Measurements from ENCODE around the gene NFE2L3.
A peak's percentile ranks its signal among the peaks of the same experiment; 100 is the strongest.

- TF ChIP-seq POLR2A (IDR thresholded peaks at IDR 0.05): peak in 2 of 3 donors; percentile 17 to 26
- TF ChIP-seq, protein P1, sequence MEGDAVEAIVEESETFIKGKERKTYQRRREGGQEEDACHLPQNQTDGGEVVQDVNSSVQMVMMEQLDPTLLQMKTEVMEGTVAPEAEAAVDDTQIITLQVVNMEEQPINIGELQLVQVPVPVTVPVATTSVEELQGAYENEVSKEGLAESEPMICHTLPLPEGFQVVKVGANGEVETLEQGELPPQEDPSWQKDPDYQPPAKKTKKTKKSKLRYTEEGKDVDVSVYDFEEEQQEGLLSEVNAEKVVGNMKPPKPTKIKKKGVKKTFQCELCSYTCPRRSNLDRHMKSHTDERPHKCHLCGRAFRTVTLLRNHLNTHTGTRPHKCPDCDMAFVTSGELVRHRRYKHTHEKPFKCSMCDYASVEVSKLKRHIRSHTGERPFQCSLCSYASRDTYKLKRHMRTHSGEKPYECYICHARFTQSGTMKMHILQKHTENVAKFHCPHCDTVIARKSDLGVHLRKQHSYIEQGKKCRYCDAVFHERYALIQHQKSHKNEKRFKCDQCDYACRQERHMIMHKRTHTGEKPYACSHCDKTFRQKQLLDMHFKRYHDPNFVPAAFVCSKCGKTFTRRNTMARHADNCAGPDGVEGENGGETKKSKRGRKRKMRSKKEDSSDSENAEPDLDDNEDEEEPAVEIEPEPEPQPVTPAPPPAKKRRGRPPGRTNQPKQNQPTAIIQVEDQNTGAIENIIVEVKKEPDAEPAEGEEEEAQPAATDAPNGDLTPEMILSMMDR (IDR thresholded peaks at IDR 0.05): peak in 6 of 7 experiments; percentile 55 to 79 (median 75)
Measured at GRCh38 chr7:26198133-26198780, 46.3 kb downstream of the NFE2L3 start.

Data from body of pancreas (tissue), 4 donors.